GM21825 (cell line): ENCODE data around the gene HARS1.
"Not testable (repeated sequence)": the region's sequence is repeated elsewhere in the genome, so short reads cannot be mapped to it uniquely, and the experiment has no call there.

Source experiments
- ATAC-seq: cut with Tn5 transposase; IDR thresholded peaks from one replicate; pipeline ENCODE4 v1.9.1; 2021; ENCODE audit warnings: mild to moderate bottlenecking, moderate library complexity; ENCODE audit not compliant: unreplicated experiment

HARS1 gene

GRCh38 chr5:140690941-140691924 is at the start of gene HARS1, which contains the start of gene HARS2:
HARS1 (minus strand) TSS chr5:140691370; CDS start chr5:140691304, 66 bp downstream.
HARS2 (plus strand) TSS chr5:140691455; CDS start chr5:140691649, 194 bp downstream.
- ATAC-seq, result peak; percentile 98

- ATAC-seq, result no peak
These were observed 46.3 kb upstream of the HARS1 start for GRCh38 chr5:140737486-140737885.

- no peak for ATAC-seq
These were observed 43.2 kb upstream of the HARS1 start for GRCh38 chr5:140734354-140734753.

- ATAC-seq, result no peak
These were observed 41.9 kb upstream of the HARS1 start for GRCh38 chr5:140733098-140733497.

- peak; percentile 67 for ATAC-seq
These were observed 34.8 kb upstream of the HARS1 start for GRCh38 chr5:140725799-140726471.

GRCh38 chr5:140721395-140721794 is 30.2 kb upstream of the HARS1 start:
- not testable (repeated sequence) for ATAC-seq

GRCh38 chr5:140720738-140721137 is 29.6 kb upstream of the HARS1 start:
- ATAC-seq, result not testable (repeated sequence)

GRCh38 chr5:140718266-140718592 is 27.1 kb upstream of the HARS1 start:
- ATAC-seq, result no peak

GRCh38 chr5:140716238-140716637 is 25.1 kb upstream of the HARS1 start:
- ATAC-seq, result not testable (repeated sequence)

GRCh38 chr5:140713562-140714094 is 22.5 kb upstream of the HARS1 start:
- no peak for ATAC-seq

GRCh38 chr5:140711794-140712193 is 20.6 kb upstream of the HARS1 start:
- ATAC-seq, result no peak

- ATAC-seq, result peak; percentile 89
These were observed 19.9 kb upstream of the HARS1 start for GRCh38 chr5:140710899-140711552.

- not testable (repeated sequence) for ATAC-seq
These were observed 17.6 kb upstream of the HARS1 start for GRCh38 chr5:140708787-140709186.

- no peak for ATAC-seq
These were observed 16.6 kb upstream of the HARS1 start for GRCh38 chr5:140707812-140708211.

- peak; percentile 86 for ATAC-seq
These were observed 9.3 kb upstream of the HARS1 start, which contains the start of gene ZMAT2 for GRCh38 chr5:140700177-140701144. ZMAT2 (plus strand) TSS chr5:140700447; CDS start chr5:140700461, 14 bp downstream.

GRCh38 chr5:140696891-140697492 is 5.8 kb upstream of the HARS1 start:
- no peak for ATAC-seq

GRCh38 chr5:140694276-140694675 is 3.1 kb upstream of the HARS1 start:
- no peak for ATAC-seq

- peak; percentile 6 for ATAC-seq
These were observed 716 bp downstream of the HARS1 start for GRCh38 chr5:140690376-140690932.

GRCh38 chr5:140678993-140679392 is 12.2 kb downstream of the HARS1 start:
- no peak for ATAC-seq
